NCI-H460 (cell line): ENCODE data around the gene ST14. TPM values are rescaled to one million over a fixed set of nuclear protein-coding genes. Genes with fewer than 3 reads are reported as not detected.
"Not testable (repeated sequence)": the region's sequence is repeated elsewhere in the genome, so short reads cannot be mapped to it uniquely, and the experiment has no call there.

Experiments
- DNase-seq: peaks from one replicate; pipeline ENCODE4 v3.0.0-alpha.2; 2016; ENCODE audit warnings: low read depth; ENCODE audit errors: extremely low read depth
- total RNA-seq: library from RNA; depleted of rRNA; stranded (reverse); fragments of >200 nt; shearing (Covaris generic); gene quantifications from 2 replicates; pipeline ENCODE4 v1.2.3, GENCODE V29; 2014

The ST14 gene
- total RNA-seq, 1 experiment from 2014 or later, result not detected

- DNase-seq, result no peak
Measured at GRCh38 chr11:130217133-130218031, 57.8 kb downstream of the ST14 start.

DNA sequence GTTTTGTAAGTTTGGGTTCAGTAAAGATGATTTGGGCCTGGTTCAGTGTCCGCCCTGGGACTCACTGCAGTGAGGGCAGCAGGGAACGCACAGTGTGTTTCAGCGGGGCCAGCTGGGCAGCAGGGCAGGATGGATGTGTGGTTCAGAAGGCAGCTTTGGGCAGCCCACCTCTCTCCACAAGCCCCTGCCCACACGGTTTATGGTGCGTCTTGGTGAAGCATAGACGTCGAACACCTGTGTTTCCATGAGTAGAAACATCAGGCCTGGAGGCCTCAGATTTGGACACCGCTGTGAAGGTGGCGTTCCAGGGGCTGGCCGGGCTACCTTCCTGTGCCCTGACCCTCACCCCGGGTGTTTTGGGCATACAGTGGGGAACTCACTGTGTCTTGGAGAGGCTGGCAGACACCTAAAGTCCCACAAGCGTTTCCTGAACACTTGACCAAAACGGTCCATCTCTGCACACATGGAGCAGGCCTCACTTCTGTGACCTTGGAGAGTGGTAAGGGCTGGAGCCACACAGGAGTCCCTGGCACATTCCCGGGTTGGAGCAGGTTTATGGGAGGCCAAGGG is 59.0 kb downstream of the ST14 start:
- DNase-seq, result no peak

GRCh38 chr11:130219148-130219547 is 59.6 kb downstream of the ST14 start:
- no peak for DNase-seq

GRCh38 chr11:130220311-130221035 is 60.9 kb downstream of the ST14 start:
- DNase-seq, result no peak

GRCh38 chr11:130223291-130223971 is 63.8 kb downstream of the ST14 start:
- no peak for DNase-seq

- DNase-seq, result no peak
Measured at GRCh38 chr11:130227373-130227772, 67.8 kb downstream of the ST14 start.

DNA sequence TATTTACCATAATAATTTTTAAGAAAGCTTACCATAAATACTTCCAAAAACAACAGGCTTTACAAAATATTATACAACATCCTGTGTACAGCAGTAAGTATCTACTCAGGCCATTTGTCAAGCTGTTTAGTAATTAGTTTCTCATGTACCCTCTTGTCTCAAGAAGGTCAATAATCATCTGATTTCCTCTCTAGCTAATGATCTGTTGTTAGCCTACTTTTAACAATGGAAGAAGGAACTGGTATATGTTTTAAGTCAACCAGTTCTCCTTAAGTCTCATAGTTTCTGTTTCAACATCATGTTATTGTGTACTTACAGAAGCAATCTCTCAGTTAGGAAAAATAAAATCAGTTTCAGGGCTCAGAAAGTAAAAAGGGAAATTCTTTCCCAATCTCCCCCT is 73.9 kb downstream of the ST14 start:
- not testable (repeated sequence) for DNase-seq

- DNase-seq, result not testable (repeated sequence)
Measured at GRCh38 chr11:130233888-130234287, 74.3 kb downstream of the ST14 start.

GRCh38 chr11:130234315-130234714 is 74.7 kb downstream of the ST14 start:
- no peak for DNase-seq

DNA sequence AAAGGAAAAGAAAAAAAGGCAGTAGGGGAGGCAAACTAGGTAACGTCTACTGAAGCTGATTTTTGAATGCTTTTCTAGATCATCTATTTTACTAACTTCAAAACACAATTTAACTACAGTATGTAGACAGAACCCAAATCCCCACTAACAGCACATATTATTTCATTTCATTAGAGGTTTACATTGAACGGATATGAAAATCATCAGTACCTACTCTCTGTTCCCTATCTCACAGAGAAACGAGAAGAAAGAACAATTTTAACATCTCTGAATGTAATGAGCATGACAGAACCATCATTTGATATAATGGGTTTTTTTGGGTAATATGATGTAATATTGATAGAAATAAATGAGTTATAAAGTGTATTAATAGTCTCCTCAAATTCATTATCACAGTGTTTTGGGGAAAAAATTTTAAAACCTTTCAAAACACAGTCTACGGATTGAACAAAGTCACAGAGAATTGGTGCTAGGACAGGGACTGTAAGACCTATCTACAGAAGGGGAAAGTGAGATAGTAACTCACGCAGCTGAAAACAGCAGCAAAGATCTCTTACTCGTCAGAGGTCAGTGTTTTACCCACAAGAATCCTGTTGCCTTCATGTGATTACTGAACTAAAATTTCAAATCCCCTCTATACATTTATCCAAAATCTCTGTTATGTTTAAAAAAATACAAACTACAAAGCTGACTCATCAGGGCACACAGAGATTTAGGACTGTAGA is 77.9 kb downstream of the ST14 start:
- DNase-seq, result no peak

GRCh38 chr11:130241713-130242112 is 82.1 kb downstream of the ST14 start:
- no peak for DNase-seq

GRCh38 chr11:130243816-130244215 is 84.2 kb downstream of the ST14 start:
- no peak for DNase-seq

DNA sequence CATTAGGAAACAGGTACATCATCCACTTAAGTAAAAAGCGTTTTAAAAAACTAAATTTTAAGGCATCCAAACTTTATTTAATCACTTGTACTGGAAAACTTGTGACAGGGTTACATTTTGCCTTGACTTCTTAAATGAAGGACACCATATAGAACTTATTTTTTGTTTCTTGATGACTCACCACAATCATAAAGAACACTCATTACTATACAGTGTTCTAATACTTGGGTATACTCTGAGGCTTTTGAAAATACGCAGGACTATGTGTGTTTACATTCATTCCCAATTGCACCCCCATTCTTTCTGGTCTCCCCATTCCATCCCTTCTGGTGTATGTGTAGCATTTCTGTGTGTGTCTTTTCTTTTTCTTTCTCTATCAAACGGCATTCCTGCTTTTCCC is 85.3 kb downstream of the ST14 start:
- no peak for DNase-seq

DNA sequence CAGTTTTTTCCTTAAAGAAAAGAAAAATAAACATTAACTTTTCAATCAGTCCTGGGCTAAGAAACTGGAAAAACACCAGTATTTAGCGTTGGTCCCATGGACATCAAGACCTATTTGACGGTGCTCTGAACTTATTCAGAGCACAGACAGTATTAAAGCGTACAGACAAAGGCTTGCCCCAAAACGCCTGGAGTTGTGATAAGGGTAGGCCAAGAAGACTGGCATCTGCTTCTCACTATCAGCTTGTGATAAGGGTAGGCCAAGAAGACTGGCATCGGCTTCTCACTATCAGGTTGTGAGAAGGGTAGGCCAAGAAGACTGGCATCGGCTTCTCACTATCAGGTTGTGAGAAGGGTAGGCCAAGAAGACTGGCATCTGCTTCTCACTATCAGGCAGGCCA is 85.8 kb downstream of the ST14 start:
- DNase-seq, result not testable (repeated sequence)

DNA sequence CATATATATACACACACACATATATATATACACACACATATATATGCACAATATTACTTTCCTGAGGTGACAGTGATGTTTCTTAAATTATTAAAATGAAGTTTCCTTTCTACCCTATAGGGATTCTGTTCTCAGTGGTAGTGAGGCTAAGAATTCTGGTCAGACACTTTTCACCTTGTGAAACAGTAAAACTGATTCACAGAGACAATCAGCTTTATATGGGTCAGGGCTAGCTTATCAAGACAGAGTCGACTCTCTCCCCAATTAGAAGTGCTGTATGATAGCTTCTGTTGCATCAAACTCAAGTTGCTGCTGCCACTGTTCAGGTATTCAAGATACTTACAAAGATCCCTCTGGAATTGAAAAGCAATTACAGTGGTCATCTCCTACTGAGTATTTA is 86.7 kb downstream of the ST14 start:
- no peak for DNase-seq

DNA sequence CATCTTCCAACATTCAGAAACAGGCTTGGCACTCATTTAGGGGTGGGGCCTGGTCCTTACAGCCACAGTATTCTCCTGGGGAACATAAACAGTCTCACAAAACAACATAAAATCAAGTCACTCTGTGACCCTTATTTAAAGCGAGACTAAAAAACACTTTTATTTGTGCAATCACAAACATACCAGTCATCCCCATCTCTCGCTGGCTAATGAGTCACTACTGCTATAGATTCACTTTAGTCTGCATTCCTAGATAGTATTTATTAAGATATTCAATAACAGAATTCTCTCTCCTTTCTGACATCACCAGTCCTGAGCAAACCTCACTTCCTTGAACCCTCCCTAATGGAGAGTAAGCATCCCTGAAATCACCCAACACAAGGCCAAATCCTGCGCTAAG is 87.2 kb downstream of the ST14 start:
- DNase-seq, result no peak

DNA sequence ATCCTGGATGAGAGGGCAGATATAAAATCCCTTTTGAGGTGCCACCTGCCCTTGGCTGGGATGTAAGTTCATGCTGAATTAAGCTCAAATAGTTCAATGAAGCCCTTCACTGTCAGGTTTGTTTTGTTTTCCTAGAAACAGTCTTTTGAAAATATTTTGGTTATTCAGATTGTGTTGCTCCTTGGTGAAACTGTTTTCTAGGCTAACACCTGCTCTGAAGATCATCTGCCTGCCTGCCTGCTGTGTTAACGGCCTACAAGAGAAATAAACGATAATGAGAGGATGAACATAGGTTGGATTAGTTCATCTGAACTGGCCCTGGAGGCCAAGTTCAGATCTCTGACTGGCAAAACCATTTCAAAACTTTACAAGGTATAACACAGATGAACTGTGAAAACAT is 87.7 kb downstream of the ST14 start:
- no peak for DNase-seq

GRCh38 chr11:130249371-130249770 is 89.8 kb downstream of the ST14 start:
- DNase-seq, result no peak

GRCh38 chr11:130249929-130250328 is 90.3 kb downstream of the ST14 start:
- DNase-seq, result not testable (repeated sequence)

DNA sequence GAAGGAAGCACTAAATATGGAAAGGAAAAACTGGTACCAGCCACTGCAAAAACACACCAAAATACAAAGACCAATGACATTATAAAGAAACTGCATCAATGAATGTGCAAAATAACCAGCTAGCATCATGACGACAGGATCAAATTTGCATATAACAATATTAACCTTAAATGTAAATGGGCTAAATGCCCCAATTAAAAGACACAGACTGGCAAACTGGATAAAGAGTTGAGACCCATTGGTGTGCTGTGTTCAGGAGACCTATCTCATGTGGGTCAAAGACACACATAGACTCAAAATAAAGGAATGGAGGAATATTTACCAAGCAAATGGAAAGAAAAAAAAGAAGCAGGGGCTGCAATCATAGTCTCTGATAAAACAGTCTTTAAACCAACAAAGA is 92.2 kb downstream of the ST14 start:
- not testable (repeated sequence) for DNase-seq
